HEK293 (cell line): ENCODE results near the gene KIF7.

ENCODE experiments used
- GLI4 ChIP-seq: fragments of 450-650 bp; formaldehyde crosslinking; IDR thresholded peaks from 2 replicates; pipeline ENCODE4 v1.5.1; 2016; ENCODE audit warnings: missing biosample characterization, missing genetic modification characterization
- ZNF202 ChIP-seq: fragments of 450-650 bp; formaldehyde crosslinking; IDR thresholded peaks from 2 replicates; pipeline ENCODE4 v1.5.1; 2016; ENCODE audit warnings: missing biosample characterization, missing genetic modification characterization, borderline replicate concordance
- ZNF48 ChIP-seq: fragments of 450-650 bp; formaldehyde crosslinking; IDR thresholded peaks from 2 replicates; pipeline ENCODE4 v1.5.1; 2016; ENCODE audit warnings: missing biosample characterization, missing genetic modification characterization
- TF ChIP-seq, protein P1 (sequence below): fragments of 450-650 bp; formaldehyde crosslinking; IDR thresholded peaks from 2 replicates; pipeline ENCODE4 v1.5.1; 2016; ENCODE audit warnings: missing biosample characterization, missing genetic modification characterization

DNA sequence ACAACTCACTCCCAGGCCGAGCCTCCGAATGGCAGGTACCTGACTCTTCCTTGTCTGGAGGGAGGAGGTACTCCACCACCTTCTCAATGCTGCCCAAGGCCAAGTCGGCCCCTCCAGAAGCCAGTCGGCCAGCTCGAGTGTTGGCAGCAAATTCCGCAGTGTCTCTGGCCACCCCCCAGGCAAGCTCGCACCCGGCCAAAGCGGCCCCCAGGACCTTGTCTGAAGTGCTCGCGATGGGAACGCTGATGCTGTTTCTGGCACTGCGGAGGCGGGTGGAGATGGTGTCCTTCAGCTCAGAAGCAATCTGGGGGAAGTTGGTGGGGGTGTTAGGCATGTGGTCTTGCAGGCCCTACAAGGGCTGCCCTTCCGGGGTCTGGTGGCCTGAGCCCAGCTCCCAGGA is 14.7 kb upstream of the KIF7 start:
- TF ChIP-seq GLI4 (tag by site-specific recombination) (no peak), ZNF48 (tag by site-specific recombination) (no peak), ZNF202 (tag by site-specific recombination) (no peak)
- TF ChIP-seq, protein P1, sequence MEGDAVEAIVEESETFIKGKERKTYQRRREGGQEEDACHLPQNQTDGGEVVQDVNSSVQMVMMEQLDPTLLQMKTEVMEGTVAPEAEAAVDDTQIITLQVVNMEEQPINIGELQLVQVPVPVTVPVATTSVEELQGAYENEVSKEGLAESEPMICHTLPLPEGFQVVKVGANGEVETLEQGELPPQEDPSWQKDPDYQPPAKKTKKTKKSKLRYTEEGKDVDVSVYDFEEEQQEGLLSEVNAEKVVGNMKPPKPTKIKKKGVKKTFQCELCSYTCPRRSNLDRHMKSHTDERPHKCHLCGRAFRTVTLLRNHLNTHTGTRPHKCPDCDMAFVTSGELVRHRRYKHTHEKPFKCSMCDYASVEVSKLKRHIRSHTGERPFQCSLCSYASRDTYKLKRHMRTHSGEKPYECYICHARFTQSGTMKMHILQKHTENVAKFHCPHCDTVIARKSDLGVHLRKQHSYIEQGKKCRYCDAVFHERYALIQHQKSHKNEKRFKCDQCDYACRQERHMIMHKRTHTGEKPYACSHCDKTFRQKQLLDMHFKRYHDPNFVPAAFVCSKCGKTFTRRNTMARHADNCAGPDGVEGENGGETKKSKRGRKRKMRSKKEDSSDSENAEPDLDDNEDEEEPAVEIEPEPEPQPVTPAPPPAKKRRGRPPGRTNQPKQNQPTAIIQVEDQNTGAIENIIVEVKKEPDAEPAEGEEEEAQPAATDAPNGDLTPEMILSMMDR (tag by site-specific recombination), result no peak
